ENCODE results near the gene TMEM196.

DNA sequence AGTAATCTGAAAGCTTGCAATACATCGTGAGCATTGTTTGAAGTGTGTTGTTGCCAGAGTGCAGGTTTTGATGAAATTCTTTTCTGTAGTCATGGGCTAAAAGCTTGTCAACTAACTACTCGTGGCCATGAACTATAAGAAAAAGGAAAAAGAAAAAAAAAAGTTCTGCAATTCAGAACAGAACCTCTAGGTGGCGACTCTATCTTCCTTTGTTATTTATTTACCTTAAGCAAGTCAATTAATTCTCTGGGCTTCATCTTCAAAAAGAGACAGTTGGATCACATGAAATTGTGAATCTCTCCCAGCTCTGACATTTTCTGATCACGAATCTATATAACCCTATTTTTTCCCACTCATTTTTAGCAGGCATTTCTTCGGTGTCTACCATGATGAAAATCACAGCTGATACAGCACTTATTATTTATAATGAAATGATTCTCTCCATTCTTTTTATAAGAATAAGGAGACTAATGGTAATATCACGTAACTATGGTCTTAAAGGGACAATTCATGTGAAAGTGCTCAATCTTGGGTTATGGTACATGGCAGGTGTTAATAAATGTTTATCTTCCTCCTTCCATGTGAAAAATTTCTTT is 18.8 kb downstream of the TMEM196 start:
- peak; percentile 19 to 64 (median 47) for TF ChIP-seq CTCF (IDR thresholded peaks at IDR 0.05)
- TF ChIP-seq POLR2AphosphoS5 (IDR thresholded peaks at IDR 0.05) = no peak

Data from upper lobe of left lung (tissue), 4 donors.